Naive thymus-derived CD4-positive, alpha-beta T cell (primary cell): ENCODE data around the gene ZNF462. TPM values are rescaled to one million over a fixed set of nuclear protein-coding genes. Genes with fewer than 3 reads are reported as not detected.
A peak's percentile ranks its signal among the peaks of the same experiment; 100 is the strongest.
"Not testable (repeated sequence)": the region's sequence is repeated elsewhere in the genome, so short reads cannot be mapped to it uniquely, and the experiment has no call there.

Source experiments
- ATAC-seq: fragments of 150-1000 bp; cut with Tn5 transposase; 2 replicates; pipeline ENCODE4 v1.10.0; 2021; ENCODE audit warnings: mild to moderate bottlenecking, moderate library complexity
- CTCF ChIA-PET: fragments of 350-600 bp; sonication (Branson Sonifier 250); formaldehyde crosslinking; loops from one replicate; lab custom pipeline; 2021; ENCODE audit warnings: antibody characterized with exemption; lab: Charles Lee
- POLR2A ChIA-PET: fragments of 350-600 bp; sonication (Branson Sonifier 250); formaldehyde crosslinking; loops from one replicate; lab custom pipeline; 2021; ENCODE audit warnings: antibody characterized with exemption, inconsistent platforms; lab: Charles Lee
- DNase-seq, 9 donors: peaks; one replicate each; pipeline versions ENCODE4 v3.0.0 to v3.0.0-alpha.2; 2020 to 2022; ENCODE audit warnings: mixed read lengths in 1 of 9
- H3K27ac ChIP-seq: one replicate; pipeline ENCODE4 v1.7.0; 2013; ENCODE audit warnings: mild to moderate bottlenecking, low read depth, low read length, moderate library complexity
- H3K27me3 ChIP-seq, 2 donors: one replicate each; pipeline ENCODE4 v1.7.0; 2013; ENCODE audit warnings: low read length in 2 of 2, mild to moderate bottlenecking in 2 of 2, moderate library complexity in 2 of 2; ENCODE audit not compliant: control insufficient read depth in 2 of 2, insufficient read depth in 2 of 2
- H3K36me3 ChIP-seq, 3 experiments: 1 replicate in 2 of 3; 2 replicates in 1 of 3; pipeline ENCODE4 v1.7.0; 2013; ENCODE audit warnings: low read length in 3 of 3, mild to moderate bottlenecking in 3 of 3, moderate library complexity in 1 of 3; ENCODE audit not compliant: insufficient read depth in 3 of 3, control insufficient read depth in 2 of 3
- H3K4me1 ChIP-seq, 2 donors: one replicate each; pipeline ENCODE4 v1.7.0; 2013; ENCODE audit warnings: low read length in 2 of 2, mild to moderate bottlenecking in 2 of 2, moderate library complexity in 1 of 2; ENCODE audit not compliant: control insufficient read depth in 2 of 2, insufficient read depth in 2 of 2
- H3K4me3 ChIP-seq: 2 replicates; pipeline ENCODE4 v1.7.0; 2013; ENCODE audit warnings: mild to moderate bottlenecking, low read length
- H3K9me3 ChIP-seq, 3 experiments: 1 replicate in 2 of 3; 2 replicates in 1 of 3; pipeline ENCODE4 v1.7.0; 2013; ENCODE audit warnings: low read length in 3 of 3; ENCODE audit not compliant: control insufficient read depth in 2 of 3
- H3K27ac Mint-ChIP-seq, 9 donors: one replicate each; pipeline ENCODE4 v1.8.0; 2020 to 2022; ENCODE audit warnings: mixed read lengths in 9 of 9, mild to moderate bottlenecking in 8 of 9, moderate library complexity in 5 of 9, inconsistent platforms in 2 of 9
- H3K27me3 Mint-ChIP-seq, 5 donors: one replicate each; pipeline ENCODE4 v1.8.0; 2021 to 2022; ENCODE audit warnings: mixed read lengths in 5 of 5, mild to moderate bottlenecking in 1 of 5
- H3K36me3 Mint-ChIP-seq, 5 donors: one replicate each; pipeline ENCODE4 v1.8.0; 2020 to 2022; ENCODE audit warnings: mixed read lengths in 5 of 5, mild to moderate bottlenecking in 3 of 5, inconsistent platforms in 1 of 5
- H3K4me1 Mint-ChIP-seq, 7 donors: one replicate each; pipeline ENCODE4 v1.8.0; 2020 to 2022; ENCODE audit warnings: mixed read lengths in 7 of 7, mild to moderate bottlenecking in 3 of 7, inconsistent platforms in 1 of 7
- H3K4me3 Mint-ChIP-seq, 10 donors: one replicate each; pipeline ENCODE4 v1.8.0; 2020 to 2022; ENCODE audit warnings: mild to moderate bottlenecking in 10 of 10, mixed read lengths in 10 of 10, moderate library complexity in 6 of 10, inconsistent platforms in 2 of 10
- H3K9me3 Mint-ChIP-seq, 11 donors: one replicate each; pipeline ENCODE4 v1.8.0; 2020 to 2022; ENCODE audit warnings: mixed read lengths in 11 of 11, mild to moderate bottlenecking in 4 of 11, inconsistent platforms in 1 of 11, moderate library complexity in 1 of 11
- intact Hi-C, 2 donors: fragments of 100-400 bp; cut with micrococcal nuclease; formaldehyde crosslinking; loops; one replicate each; pipeline ENCODE4 v1.15.1; 2023
- polyA plus RNA-seq, 2 donors: library from polyadenylated mRNA; unstranded; fragments of 300-500 nt; fragmentation: Illumina TruSeq; gene quantifications; one replicate each; pipeline ENCODE4 v1.2.3, GENCODE V29; 2021
- total RNA-seq, 6 experiments: library from RNA in 5 of 6; stranded (reverse) in 5 of 6; gene quantifications; 1 replicate in 5 of 6; 2 replicates in 1 of 6; pipeline ENCODE4 v1.2.3 and lab custom pipeline; 2021 to 2026

ZNF462 gene
- total and polyA plus RNA-seq, 7 experiments from 2014 or later, result 0.11 to 3.2 (median 0.53) TPM; not detected in 1

- Histone ChIP-seq H3K27me3 (no peaks in the 10 kb centered on the region), H3K4me1 (no peaks in the 10 kb centered on the region), H3K36me3 (no peaks in the 10 kb centered on the region), H3K27ac (no peak overlapping the region), H3K4me3 (no peak overlapping the region), H3K9me3 (no peaks in the 10 kb centered on the region)
- peaks cover 0 to 6% (median 0%) of the 10 kb centered on the region in 11 donors for H3K9me3 Mint-ChIP-seq
- no peak for DNase-seq
- ATAC-seq, result no peak
- POLR2A ChIA-PET, result no interaction called here
- intact Hi-C loops, result no loop called here
- CTCF ChIA-PET, result no interaction called here
- H3K4me3 Mint-ChIP-seq, result no peak overlapping the region
- peaks cover 0 to 4% (median 0%) of the 10 kb centered on the region in 5 donors for H3K36me3 Mint-ChIP-seq
- H3K27ac Mint-ChIP-seq, result no peak overlapping the region
- no peaks in the 10 kb centered on the region for H3K27me3 Mint-ChIP-seq
- H3K4me1 Mint-ChIP-seq, result no peaks in the 10 kb centered on the region
Observed at GRCh38 chr9:106980551-106981101, 117.7 kb downstream of the ZNF462 start.

- no peak overlapping the region for H3K27ac Mint-ChIP-seq
- POLR2A ChIA-PET, result no interaction called here
- intact Hi-C loops, result no loop called here
- ATAC-seq, result no peak
- Histone ChIP-seq H3K9me3 (no peaks in the 10 kb centered on the region), H3K36me3 (no peaks in the 10 kb centered on the region), H3K27ac (no peak overlapping the region), H3K4me1 (no peaks in the 10 kb centered on the region), H3K4me3 (no peak overlapping the region), H3K27me3 (no peaks in the 10 kb centered on the region)
- no peak overlapping the region for H3K4me3 Mint-ChIP-seq
- no peaks in the 10 kb centered on the region for H3K27me3 Mint-ChIP-seq
- CTCF ChIA-PET, result no interaction called here
- H3K36me3 Mint-ChIP-seq, result peaks cover 0 to 4% (median 0%) of the 10 kb centered on the region in 5 donors
- H3K4me1 Mint-ChIP-seq, result no peaks in the 10 kb centered on the region
- H3K9me3 Mint-ChIP-seq, result peaks cover 0 to 6% (median 0%) of the 10 kb centered on the region in 11 donors
- no peak for DNase-seq
Observed at GRCh38 chr9:106981396-106982287, 118.7 kb downstream of the ZNF462 start.

GRCh38 chr9:106982636-106983035 is 119.7 kb downstream of the ZNF462 start:
- POLR2A ChIA-PET, result no interaction called here
- peaks cover 0 to 4% (median 0%) of the 10 kb centered on the region in 5 donors for H3K36me3 Mint-ChIP-seq
- peaks cover 0 to 6% (median 0%) of the 10 kb centered on the region in 11 donors for H3K9me3 Mint-ChIP-seq

GRCh38 chr9:106983346-106983745 is 120.4 kb downstream of the ZNF462 start:
- H3K27me3 ChIP-seq, result no peaks in the 10 kb centered on the region
- peaks cover 0 to under 1% (median 0%) of the 10 kb centered on the region in 5 donors for H3K27me3 Mint-ChIP-seq
- no peak overlapping the region for H3K27ac ChIP-seq
- DNase-seq, result no peak
- H3K36me3 Mint-ChIP-seq, result peaks cover 0 to 4% (median 0%) of the 10 kb centered on the region in 5 donors
- peak overlapping the region in 1 of 9 donors; percentile 21 for H3K27ac Mint-ChIP-seq
- H3K36me3 ChIP-seq, result no peaks in the 10 kb centered on the region
- no peaks in the 10 kb centered on the region for H3K4me1 Mint-ChIP-seq
- H3K9me3 Mint-ChIP-seq, result peaks cover 0 to 7% (median 3%) of the 10 kb centered on the region in 11 donors
- intact Hi-C loops, result no loop called here
- H3K9me3 ChIP-seq, result no peaks in the 10 kb centered on the region
- ChIA-PET CTCF (no interaction called here), POLR2A (no interaction called here)
- no peak for ATAC-seq
- H3K4me1 ChIP-seq, result no peaks in the 10 kb centered on the region
- H3K4me3 ChIP-seq, result no peak overlapping the region
- H3K4me3 Mint-ChIP-seq, result no peak overlapping the region

More at GRCh38 chr9:106982636-106983035, 119.7 kb downstream of the ZNF462 start:
- intact Hi-C loops, result no loop called here
- Histone ChIP-seq H3K4me1 (no peaks in the 10 kb centered on the region), H3K27me3 (no peaks in the 10 kb centered on the region), H3K9me3 (no peaks in the 10 kb centered on the region), H3K27ac (no peak overlapping the region), H3K4me3 (no peak overlapping the region), H3K36me3 (no peaks in the 10 kb centered on the region)
- ATAC-seq (no peak), DNase-seq (no peak)
- no peak overlapping the region for H3K4me3 Mint-ChIP-seq
- no peak overlapping the region for H3K27ac Mint-ChIP-seq
- H3K27me3 Mint-ChIP-seq, result no peaks in the 10 kb centered on the region
- no peaks in the 10 kb centered on the region for H3K4me1 Mint-ChIP-seq
- CTCF ChIA-PET, result no interaction called here

- H3K4me3 ChIP-seq, DNase-seq, H3K27ac ChIP-seq, H3K9me3 ChIP-seq, intact Hi-C loops, CTCF ChIA-PET, H3K4me1 ChIP-seq, H3K36me3 ChIP-seq, H3K4me1 Mint-ChIP-seq, H3K4me3 Mint-ChIP-seq, POLR2A ChIA-PET, H3K36me3 Mint-ChIP-seq, H3K27me3 ChIP-seq, H3K27ac Mint-ChIP-seq, ATAC-seq: not testable (repeated sequence)
- H3K27me3 Mint-ChIP-seq, result peaks cover 0 to 21% (median 5%) of the 10 kb centered on the region in 5 donors
- peaks cover 0 to 14% (median 5%) of the 10 kb centered on the region in 11 donors for H3K9me3 Mint-ChIP-seq
Observed at GRCh38 chr9:106989904-106990303, 126.9 kb downstream of the ZNF462 start.

- Mint-ChIP-seq H3K27me3 (peaks cover 0 to 21% (median 5%) of the 10 kb centered on the region in 5 donors), H3K4me3 (no peak overlapping the region), H3K36me3 (no peaks in the 10 kb centered on the region), H3K4me1 (no peaks in the 10 kb centered on the region), H3K27ac (no peak overlapping the region), H3K9me3 (peaks cover 0 to 22% (median 4%) of the 10 kb centered on the region in 11 donors)
- POLR2A ChIA-PET, result no interaction called here
- Histone ChIP-seq H3K9me3 (no peaks in the 10 kb centered on the region), H3K4me1 (no peaks in the 10 kb centered on the region), H3K27me3 (no peaks in the 10 kb centered on the region), H3K4me3 (no peak overlapping the region), H3K27ac (no peak overlapping the region), H3K36me3 (no peaks in the 10 kb centered on the region)
- no peak for DNase-seq
- intact Hi-C loops, result no loop called here
- CTCF ChIA-PET, result no interaction called here
- no peak for ATAC-seq
Observed at GRCh38 chr9:106992186-106992585, 129.2 kb downstream of the ZNF462 start.
